HG03520 (cell line): Measurements from ENCODE around the gene GPR27.

Source experiments
- ATAC-seq: cut with Tn5 transposase; IDR thresholded peaks from one replicate; pipeline ENCODE4 v1.9.1; 2021; ENCODE audit warnings: mild to moderate bottlenecking, moderate library complexity; ENCODE audit not compliant: unreplicated experiment

Gene GPR27

DNA sequence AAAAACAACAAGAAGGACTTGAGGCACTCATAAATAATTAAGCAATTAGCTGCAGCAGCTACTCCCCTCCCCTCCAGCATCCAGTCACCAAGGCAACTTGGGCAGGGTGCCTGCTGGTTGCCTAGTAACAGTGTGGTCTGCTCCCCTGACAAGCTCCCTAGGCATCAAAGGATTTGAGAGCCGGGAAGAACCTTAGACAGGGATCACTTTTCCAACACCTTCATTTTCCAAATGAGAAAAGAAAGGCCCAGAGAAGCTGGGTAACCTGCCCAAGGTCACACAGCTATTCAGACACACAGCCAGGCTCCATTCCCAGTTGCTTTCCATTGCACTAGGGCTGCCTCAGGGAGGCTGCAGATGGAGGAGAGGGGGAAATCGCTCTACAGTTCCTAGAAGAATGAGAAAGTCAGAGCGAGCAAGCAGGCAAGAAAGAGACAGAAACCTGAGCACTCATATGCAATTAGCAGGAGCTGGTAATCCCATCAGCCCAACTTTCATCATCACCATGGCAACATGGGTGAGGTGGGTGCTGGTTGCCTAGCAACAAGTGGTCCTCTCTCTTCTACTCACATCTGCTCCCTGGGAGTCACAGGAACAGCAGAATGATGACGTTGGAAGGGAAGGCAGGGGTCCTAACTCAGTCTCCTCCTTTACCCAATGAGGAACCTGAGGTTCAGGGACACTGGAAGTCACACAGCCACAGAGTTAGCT is 24.9 kb upstream of the GPR27 start:
- no peak for ATAC-seq

DNA sequence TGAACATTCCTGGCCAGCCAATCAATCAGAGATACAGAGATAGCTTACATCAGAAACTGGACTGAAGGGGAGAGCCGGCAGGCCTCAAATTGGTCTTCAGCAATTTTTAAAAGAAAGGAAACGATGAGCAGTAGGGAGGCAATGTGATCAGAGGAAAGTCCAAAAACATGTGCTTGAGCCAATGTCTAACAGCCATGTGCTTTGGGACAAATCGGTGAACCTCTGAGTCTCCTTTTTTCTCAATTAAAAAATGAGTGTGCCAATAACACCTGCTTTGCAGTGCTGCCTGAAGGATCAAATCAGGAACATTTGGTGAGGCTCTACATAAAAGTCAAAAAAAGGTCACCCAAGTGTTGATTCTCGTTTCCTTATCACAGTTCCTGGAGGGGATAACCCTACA is 21.0 kb upstream of the GPR27 start:
- no peak for ATAC-seq

DNA sequence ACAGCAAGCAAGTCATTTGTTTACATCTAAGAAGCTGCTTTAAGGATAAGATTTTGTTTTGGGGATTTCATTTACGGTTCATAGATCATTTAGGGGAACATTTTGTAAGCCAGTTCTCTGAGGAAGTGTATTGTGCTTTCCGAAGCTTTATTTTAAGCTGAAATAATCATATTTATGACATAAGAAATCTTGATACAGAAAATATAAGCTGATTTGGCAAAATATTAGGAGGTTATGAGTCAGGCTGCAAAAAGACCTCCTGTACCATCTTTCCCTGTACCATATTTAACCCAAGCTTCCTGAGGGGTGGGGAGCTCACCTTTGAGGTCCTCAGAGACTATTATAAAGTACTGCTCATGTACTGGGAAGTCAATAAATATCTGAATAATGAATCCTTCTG is 20.3 kb upstream of the GPR27 start:
- ATAC-seq, result no peak

DNA sequence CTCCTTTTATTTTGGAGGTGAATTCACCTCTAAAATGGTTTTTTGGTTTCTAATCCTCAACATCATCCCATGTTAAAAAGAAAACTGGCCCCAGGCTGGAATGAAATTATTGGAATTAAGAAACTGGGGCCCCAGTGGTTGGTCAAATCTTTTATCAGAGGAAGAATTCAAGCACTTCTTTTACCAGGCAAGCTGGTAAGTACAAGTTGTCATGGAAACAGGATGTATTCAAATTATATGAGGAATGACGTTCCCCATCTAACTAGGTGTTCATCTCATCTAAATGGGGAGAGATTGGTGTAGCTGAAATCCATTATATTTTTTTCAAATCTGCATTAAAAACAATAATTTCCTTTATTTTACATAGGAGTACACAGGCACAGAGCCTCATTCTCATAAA is 18.8 kb upstream of the GPR27 start:
- ATAC-seq, result no peak

DNA sequence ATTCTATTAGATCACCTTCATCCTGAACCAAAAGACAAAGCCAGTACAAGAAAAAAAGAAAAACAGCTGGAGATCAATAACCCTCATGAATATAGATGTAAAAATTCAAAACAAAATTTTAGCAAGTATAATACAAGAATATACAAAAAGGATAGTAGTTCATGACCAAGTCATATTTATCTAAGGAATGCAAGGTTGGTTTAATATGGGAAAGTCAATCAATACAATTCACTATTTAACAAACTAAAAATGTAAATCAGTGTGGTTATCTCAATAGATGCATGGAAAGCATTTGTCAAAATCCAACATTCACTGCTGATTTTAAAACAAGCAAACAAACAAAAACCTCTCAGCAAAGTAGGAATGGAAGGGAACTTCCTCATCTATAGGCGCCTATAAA is 11.0 kb upstream of the GPR27 start:
- no peak for ATAC-seq

DNA sequence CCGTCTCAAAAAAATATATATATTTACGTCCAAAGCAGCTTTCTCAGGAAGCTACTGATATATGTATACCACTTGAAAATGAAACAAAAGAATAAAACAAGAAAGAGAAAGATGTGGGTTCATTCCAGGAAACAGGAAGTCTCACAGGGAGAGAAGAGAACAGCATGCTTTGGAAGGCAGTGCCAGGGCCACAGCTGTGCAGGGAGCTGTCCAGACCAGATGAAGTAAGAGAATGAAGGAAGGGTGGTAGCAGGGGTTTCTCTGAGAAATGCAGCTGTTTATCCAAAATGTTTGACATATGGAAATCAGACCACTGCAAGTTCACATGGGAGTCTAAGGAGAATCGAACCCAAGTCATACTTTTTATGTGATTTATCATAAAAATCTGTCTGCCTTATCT is 8.9 kb upstream of the GPR27 start:
- ATAC-seq, result no peak

DNA sequence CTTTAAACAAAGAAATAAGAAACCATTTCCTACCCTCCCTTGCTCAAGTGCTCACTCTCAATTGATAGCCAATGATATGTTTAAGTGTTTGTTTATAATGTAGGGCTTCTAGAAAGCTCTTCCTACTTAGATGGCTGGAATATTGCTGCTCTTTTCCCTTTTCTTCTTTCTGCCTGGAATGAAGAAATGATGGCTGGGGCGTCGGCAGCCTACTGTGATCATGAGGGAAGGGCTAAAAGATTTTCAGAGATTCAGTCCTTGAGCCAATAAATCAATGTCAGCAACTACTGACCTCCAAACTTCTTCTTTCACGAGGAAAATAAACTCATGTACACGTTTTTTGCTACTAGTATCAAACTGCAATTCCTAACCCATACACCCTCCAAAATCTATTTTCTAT is 2.1 kb upstream of the GPR27 start:
- ATAC-seq, result no peak

DNA sequence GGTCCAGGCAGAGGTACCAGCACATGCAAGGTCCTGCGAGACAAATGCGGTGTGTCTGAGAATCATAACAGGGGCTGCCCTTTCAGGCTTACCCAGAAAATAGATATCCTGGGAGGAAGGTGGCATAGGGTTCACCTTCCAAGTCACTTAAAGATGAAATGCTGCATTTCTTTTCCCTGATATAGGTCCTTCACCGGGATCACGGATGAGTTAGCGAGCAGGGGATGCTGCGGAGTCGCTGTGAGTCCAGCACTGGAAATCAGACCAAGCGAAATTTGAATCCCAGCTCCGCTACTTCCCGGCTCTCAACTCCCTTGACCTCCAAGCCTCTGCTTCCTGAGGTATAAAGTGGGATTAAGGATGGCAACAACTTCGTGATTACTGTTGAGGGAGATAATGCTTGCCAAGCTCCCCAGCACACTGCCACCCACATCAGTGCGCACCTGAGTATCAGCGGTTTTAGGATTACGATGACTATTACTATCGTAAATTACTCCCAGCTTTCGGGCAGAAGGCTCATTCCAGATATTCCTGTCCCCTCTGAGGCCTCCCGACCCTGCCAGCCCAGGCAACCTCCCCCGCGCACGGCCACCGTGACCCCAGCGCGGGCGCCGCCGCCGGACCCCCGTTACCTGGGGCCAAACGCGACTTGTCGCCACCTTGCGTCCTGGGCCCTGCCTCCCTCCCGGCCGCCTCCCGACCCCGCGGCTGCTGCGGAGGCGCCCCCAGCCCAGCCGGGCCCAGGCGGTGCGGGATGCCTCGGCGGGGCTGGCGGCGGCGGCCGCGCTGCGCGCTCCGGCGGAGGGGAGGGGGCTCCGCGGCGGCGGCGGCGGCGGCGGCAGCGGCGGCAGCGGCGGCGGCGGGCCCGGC is 589 bp upstream of the GPR27 start:
- no peak for ATAC-seq

DNA sequence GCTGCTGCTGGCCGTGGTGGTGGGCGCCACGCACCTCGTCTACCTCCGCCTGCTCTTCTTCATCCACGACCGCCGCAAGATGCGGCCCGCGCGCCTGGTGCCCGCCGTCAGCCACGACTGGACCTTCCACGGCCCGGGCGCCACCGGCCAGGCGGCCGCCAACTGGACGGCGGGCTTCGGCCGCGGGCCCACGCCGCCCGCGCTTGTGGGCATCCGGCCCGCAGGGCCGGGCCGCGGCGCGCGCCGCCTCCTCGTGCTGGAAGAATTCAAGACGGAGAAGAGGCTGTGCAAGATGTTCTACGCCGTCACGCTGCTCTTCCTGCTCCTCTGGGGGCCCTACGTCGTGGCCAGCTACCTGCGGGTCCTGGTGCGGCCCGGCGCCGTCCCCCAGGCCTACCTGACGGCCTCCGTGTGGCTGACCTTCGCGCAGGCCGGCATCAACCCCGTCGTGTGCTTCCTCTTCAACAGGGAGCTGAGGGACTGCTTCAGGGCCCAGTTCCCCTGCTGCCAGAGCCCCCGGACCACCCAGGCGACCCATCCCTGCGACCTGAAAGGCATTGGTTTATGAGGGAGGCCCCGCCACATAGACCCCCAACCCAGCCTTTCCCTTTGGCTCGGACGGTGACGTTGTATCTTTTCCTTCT is 1.1 kb downstream of the GPR27 start:
- no peak for ATAC-seq

DNA sequence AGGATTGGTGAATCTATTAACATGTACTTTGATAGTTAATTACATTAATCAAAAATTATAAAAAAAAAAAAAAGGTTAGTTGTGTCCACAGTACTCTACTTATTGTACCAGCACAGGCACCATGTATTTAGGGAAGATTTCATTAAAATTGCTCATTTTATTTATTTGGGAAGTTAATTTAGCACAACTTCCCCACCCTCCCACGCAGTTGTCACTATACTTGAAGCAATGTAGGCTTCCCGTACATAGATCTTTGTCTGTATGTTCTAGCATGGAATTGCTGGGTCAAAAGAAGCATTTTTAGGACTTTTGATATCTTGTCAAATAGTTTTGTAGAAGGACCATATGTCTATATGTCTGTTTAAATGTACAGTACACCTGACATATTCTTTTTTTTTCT is 4.4 kb downstream of the GPR27 start:
- ATAC-seq, result no peak

DNA sequence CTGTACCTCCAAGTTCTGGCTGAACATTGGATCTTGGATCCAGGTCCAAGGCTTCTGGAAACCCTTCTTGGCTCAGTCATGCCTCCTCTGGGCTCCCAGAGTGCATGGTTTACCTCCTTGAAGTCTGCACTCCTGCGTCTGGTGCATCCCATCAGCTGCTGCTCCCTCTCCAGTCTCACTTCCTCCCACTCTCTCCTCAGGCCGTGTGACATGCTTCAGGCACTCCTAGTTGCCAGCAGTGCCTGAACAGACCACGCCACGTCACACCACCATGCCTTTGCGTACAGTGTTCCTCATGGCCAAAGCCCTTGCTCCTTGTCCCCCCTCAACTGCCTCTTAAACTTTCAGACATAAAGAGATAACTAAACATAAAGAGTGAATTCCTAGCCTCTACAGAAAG is 5.7 kb downstream of the GPR27 start:
- no peak for ATAC-seq

DNA sequence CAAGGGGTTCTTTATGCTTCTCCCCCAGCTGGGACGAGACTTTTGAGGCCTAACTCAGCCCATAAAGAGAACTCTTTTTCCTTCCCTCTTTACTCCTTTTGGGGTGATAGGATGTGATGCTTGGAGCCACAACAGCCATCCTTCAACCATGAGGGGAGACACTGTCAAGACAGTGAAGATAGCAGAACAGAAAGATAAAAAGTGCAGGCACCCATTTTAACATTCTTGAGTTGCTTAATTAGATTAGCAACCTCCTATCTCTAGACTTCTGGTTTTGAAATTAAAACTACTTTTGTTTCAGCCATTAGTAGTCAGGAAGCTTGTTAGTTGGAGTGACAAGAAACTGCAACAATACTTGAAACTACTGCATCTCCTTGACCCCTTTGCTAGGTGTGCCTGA is 6.5 kb downstream of the GPR27 start:
- no peak for ATAC-seq

DNA sequence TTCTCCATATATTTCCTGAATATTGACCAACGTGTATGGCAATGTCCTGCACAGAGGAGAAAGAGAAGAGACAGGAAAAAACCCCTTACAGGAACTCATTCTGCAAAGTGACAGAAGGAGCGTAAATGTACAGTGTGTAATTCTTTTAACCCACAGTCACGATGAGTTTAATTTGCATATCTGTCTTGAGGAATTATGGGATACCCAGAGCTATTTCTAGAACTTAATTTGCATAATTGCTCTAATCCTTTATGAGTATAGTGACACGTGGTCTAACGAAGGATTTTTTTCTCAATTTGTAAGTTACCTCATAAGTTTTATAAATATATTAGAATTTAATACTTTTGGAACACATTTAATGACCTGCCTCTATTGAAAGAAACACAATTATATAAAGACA is 9.8 kb downstream of the GPR27 start:
- no peak for ATAC-seq

DNA sequence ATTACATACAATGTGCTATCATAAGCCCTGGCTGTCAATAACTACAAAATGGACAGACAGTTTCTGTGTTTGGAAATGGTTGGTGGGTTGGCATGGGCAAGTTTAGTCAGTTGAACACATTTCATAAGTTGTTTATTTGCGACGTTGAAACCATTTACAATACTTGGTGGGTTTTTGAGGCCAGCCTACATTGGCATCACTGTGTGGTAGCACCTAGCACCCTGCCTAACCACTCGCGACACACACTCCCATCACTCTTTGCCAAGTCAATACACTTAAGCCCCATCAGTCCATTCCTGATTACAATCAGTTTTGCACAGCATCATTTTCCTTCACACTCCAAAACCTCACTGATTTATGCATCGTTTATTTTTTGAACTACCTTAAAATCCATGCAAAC is 17.5 kb downstream of the GPR27 start:
- no peak for ATAC-seq

DNA sequence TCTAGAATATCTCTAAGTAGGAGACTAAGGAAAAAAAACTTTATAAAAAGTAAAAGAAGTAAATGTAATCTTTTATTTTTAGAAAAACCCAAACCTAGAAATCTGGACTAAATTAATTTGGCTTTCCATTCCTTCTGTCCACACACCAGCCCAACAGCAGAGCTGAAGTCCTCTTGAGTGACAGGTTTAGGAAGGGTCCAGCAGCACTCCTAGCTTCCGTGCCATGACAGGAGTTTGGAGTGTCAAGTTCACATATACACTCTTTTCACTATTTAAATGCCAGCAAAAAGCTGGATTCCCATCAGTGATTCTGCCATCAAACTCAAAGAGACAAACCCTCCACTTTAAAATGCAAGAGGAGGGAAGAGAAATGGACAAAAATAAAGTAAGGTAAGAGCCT is 18.2 kb downstream of the GPR27 start:
- ATAC-seq, result no peak

DNA sequence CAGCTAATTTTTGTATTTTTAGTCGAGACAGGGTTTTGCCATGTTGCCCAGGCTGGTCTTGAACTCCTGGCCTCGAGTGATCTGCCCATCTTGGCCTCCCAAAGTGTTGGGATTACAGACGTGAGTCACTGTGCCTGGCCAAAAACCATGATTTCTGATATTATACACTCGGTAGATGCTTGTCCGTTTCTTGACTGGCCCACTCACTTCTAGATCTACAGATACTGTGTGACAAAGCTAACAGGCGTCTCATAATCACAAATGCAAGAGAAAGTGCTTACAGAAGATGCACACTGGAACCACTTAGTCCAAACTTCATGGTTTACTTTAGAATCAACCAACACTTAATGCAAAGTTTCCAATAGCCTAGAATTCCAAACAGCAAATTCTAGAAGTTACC is 22.9 kb downstream of the GPR27 start:
- ATAC-seq, result no peak

DNA sequence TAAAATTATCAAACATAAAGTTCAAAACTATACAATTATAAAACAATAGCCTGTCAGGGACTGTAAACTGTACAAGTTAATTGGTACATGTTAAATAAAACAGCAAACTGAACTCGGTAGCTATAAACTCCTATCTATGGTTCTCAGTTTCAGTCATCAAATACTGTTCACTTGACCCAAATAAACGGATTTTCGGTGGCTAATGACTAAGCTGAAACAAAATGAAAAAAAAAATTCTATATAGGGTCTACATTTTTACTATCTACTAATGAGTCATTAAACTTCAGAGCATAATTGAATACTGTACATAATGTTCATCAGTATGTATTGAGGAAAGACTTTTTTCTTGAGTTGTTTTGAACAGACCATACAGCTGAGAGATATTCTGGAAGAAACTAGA is 24.7 kb downstream of the GPR27 start:
- ATAC-seq, result no peak

DNA sequence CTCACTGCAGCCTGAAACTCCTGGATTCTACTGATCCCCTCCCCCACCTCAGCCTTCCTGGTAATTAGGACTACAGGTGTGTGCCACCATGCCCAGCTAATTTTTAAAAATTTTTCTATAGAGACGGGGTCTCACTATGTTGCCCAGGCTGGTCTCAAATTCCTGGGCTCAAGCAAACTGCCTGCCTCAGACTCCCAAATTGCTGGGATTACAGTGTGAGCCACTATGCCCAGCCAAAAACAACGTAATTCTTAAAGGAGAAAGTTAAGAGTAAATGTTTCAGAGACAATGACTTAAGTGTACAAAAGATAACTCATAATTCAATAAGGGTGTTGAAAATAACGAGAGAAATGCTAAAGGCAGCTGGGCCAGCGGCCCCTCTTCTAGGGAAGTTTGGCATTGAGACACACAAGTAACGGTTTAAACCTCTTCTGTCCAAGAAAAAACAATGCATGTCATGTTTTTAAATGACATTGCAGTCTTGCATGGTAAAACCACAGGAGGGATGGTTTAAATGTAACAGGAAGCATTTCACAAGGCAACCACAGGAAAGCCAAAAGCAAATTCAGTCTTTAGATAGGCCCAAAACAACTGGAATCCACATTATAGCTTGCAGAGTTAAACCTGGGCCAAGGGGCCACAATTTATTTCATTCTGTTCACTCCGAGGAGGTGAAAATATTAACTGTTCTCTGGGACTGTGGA is 26.2 kb downstream of the GPR27 start:
- ATAC-seq, result no peak

DNA sequence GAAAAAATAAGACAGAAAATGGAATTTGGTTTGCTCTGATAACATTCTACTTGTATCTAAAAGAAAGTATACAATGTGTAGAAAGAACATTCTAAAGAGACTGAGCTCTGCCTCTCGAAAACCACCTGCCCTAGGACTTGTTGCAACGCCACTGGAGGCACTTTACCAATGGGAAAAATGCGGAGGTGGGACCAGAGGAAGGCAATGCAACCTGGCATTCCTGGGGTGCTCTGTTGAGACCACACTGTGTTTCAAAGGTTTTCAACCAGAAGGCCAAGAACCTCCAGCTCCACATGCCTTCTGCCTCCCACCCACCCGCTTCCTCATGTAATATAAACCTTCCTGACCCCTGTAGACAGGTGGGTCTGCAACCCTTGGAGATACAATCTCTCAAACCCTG is 26.8 kb downstream of the GPR27 start:
- no peak for ATAC-seq

DNA sequence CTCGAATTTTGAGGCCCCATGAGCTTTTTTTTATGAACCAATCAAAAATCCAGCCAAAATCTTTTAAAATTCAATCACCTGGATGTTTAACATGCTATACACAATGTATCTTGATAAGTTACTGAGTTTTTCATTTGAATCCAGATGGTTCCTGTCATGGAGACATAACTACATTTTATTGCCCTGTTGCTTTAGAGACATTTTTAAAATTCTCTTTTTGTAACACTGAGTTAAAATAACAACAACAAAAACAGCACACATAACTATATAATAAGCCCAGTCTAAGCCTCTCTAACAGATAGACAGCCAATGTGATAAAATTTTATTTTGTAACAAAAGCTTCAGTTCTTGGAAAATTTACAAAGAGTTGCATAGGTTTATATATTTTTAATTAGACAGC is 29.5 kb downstream of the GPR27 start:
- no peak for ATAC-seq

DNA sequence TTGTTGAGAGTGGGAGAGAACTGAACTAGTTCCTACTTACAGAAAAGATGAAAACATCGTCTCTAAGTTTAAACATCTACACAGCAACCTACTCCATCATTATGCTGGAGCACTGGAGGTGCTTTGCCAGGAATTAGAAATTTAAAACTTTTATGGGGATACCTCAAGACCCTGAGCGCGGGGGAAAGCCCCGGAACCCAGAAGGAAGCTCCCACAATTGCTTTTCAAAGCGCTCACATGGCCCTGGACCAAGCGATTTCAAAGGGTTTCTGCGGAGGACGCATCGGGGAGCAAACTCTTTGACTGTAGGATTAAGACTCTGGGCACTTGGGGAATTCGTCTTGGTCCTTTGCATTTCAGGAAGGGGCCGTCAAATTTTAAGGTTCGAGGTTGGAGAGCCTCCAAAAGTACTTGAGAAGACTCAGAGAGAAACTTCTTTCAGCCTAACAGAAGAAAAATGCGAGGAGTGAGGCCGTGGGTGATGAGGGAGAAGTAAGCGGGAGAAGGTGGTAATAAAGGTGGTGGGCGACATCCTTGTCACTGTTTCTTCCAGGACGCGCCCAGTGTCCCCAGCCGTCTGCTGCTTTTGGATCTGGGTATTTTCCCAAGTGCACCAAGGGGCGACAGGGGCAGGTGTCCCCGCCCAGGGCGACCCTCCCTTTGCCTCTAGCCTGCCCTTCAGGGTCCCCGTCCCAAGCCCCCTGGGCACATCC is 30.7 kb downstream of the GPR27 start:
- no peak for ATAC-seq
